NT2/D1 (cell line): ENCODE data around the gene EPS8L1.

Experiments used
- SUZ12 ChIP-seq: IDR thresholded peaks from 2 replicates; pipeline ENCODE4 v1.6.1; 2011; ENCODE audit not compliant: insufficient read length, insufficient read depth; ENCODE audit errors: extremely low read depth
- ZNF274 ChIP-seq: IDR thresholded peaks from 2 replicates; pipeline ENCODE4 v1.6.1; 2011; ENCODE audit warnings: mild to moderate bottlenecking, low read depth, low read length

DNA sequence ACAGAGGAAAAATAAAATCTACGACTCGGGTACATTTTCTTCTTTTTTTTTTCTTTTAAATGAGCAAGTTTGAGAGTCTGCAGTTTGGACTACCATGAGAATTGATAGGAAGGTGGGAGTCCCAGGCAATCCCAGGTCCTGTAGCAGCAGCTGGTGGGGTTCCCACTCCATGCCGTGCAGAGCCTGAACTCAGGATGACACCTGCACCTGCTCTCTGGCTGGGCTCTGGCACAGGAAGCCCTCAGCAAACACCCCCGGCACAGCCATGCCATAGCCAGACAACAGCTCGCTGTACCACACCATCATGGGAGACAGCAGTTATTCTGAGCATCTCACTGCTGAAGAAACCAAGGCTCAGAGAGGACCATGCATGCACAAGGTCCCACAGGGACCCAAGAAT is 31.4 kb upstream of the EPS8L1 start:
- no peak for TF ChIP-seq SUZ12
- TF ChIP-seq ZNF274 = no peak
